HG02642 (cell line): ENCODE results near the gene AHNAK.

Source experiments
- ATAC-seq: cut with Tn5 transposase; IDR thresholded peaks from one replicate; pipeline ENCODE4 v1.9.1; 2021; ENCODE audit warnings: mild to moderate bottlenecking; ENCODE audit not compliant: unreplicated experiment, poor library complexity

The AHNAK gene

DNA sequence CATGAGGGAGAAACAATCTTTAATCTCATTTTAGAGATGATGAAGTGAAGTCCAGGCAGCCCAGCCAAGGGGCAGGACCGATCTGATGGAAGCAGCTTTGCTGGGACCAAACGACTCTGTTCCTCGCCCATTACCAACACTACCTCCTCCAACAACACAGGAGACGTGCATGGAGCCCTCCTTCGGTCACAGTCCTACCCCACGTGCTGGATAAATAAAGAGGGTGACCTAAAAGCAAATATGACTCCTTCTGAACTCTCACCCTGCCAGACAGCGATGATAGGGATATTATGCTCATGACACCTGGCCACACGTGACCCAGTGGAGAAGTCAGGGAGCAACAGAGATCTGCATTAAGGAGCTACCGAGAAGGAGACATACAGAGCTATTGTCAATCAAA lies 101.8 kb downstream of the AHNAK start:
- no peak for ATAC-seq

GRCh38 chr11:62444236-62444833 lies 102.3 kb downstream of the AHNAK start:
- no peak for ATAC-seq

- ATAC-seq: no peak
These were observed 103.0 kb downstream of the AHNAK start for GRCh38 chr11:62443390-62444235.

- no peak for ATAC-seq
These were observed 106.6 kb downstream of the AHNAK start for GRCh38 chr11:62439785-62440602.

DNA sequence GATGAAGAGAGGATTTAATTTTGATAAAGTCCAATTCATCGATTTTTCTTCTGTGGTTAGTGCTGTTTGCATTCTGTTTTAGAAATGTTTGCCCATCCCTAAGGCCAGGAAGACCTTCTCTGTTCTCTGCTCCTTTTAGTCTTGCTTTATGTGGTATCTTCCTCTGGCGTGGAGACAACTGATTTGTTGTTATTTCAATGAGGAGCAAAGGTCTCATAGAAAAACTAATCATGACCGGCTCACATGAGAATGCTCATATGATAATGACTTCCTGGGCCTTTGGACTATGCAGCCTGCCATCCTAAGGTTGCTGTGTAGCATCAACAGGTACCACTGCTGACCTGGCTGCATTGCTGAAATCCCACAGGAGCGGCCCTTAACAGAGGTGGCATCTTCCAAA lies 108.0 kb downstream of the AHNAK start:
- no peak for ATAC-seq

- no peak for ATAC-seq
These were observed 109.0 kb downstream of the AHNAK start for GRCh38 chr11:62437616-62438015.

- no peak for ATAC-seq
These were observed 110.6 kb downstream of the AHNAK start for GRCh38 chr11:62435846-62436660.

DNA sequence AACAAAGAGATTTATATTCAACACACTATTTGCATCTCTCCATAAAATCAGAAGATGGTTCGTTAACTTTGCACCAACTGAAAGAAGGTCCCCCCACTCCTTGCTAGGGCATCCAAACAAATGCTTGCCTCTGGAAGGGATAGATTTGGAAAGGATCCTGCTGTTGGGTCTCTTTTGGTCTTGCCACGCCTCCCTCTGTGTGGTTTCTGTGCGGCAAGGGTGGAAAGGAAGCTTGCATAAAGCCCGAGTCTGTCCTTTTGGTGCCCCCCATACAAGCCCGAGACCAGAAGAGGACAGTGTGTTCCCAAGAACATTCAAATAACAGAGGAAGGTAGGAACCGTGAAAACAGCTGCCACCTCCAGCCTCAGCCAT lies 112.7 kb downstream of the AHNAK start:
- ATAC-seq: no peak

- ATAC-seq: no peak
These were observed 113.3 kb downstream of the AHNAK start for GRCh38 chr11:62433141-62433903.

- ATAC-seq: no peak
These were observed 113.9 kb downstream of the AHNAK start for GRCh38 chr11:62432695-62433094.

DNA sequence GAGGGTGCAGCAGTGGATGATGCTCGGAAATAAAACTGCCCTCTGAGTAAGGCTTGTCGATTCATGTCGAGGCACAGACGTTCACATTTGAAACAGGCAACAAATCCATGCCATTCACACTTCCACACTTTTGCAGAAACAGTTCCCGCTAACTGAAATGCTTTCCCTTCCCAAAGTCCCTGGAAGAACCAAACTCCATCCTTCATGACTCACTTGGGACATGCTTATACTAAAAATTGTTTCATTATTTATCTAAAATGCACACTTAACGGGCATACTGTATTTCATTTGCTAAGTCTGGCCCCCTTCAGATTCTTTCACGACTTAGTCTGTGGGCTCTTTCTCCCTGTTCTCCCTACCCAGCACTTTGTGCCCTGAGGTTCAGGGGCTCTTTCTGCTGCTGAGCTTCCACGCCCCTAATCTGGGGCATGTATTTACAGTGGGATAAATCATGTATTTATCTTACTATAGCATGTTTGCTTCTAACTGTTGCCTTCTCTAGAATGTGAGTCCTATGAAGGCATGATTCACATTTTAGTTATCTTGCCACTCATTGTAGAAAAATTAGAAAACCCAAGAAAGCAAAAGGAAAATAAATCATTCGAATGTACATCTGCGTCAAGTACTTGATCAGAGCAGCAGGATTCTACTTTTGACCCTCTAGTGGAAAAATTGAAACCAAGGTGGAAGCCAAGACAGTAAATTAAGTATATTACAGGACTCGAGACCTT lies 115.3 kb downstream of the AHNAK start:
- no peak for ATAC-seq

DNA sequence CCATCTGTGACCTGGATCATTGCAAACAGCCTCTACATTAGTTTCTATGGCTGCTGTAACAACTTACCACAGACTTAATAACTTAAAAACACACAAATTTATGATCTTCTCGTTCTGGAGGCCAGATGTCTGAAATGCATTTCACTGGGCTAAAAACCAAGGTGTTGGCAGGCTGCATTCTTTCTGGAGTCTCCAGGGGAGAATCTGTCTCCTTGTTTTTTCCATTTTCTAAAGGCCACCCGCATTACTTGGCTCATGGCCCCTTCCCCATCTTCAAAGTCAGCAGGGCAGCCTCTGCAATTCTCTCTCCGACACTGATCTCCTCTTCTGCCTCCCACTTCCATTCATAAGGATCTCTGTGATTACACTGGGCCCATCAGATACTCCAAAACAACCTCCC lies 116.2 kb downstream of the AHNAK start:
- no peak for ATAC-seq

DNA sequence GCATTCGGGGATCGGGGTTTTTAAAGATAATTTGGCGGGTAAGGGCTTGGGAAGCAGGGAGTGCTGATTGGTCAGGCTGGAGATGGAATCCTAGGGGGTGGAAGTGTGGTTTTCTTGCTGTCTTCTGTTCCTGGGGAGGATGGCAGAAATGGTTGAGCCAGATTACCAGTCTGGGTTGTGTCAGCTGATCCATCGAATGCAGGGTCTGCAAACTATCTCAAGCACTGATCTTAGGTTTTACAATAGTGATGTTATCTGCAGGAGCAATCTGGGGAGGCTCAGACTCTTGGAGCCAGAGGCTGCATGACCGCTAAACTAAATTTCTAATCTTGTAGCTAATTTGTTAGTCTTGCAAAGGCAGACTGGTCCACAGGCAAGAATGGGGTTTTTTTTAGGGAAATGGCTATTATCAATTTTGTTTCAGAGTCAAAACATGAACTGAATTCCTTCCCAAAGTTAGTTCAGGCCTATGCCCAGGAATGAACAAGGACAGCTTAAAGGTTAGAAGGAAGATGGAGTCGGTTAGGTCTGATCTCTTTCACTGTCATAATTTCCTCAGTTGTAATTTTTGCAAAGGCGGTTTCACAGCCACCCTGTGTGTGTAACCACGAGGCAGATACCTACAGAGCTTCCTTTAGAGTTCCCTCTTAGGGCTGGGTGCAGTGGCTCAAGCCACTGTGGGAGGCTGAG lies 117.6 kb downstream of the AHNAK start:
- ATAC-seq: no peak

DNA sequence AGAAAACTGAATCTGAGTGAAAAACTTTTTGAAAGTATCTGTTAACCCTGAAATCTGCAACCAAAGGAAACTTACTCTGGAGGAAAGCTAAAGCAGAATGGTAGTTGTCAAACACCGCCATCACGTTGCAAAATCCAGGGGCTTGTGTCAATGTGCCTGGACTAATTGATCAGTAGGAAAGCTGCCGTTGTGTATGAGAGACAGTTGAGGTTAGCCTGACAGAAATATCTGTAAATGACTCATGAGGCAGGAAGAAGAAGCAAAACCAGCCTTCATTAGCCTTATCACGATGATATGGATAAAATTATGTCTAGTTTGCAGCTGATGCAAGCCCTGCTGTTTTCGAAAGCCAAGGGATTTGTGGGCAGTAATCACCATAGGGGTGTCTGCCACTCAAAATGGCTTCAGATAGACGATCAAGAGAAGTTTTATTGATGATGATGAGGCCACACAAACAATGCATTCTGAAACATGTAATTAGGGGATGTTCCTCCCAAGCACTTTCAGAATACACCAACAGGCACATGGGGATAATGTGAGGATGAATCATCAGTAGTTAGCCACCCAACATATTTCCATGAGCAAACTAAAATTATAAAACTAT lies 118.9 kb downstream of the AHNAK start:
- ATAC-seq: no peak

DNA sequence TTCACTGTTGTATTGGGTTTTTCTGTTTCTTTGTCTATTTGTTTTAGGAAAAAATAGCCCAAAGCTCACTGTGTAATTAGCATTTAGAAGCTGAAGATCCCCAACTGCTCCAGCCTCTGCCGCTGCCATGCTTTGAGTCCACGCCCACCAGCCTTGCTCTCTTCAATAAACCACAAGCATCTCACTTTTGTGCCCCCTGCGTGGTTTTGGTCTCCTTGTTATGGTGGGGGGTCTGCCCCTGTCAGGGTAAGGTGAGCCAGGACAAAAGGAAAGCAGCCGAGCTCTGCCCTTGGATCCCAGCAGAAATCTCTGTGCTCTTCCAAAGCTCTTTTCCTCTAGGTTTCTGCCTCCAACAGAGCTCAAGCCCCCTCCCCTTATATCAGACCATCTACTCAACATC lies 123.6 kb downstream of the AHNAK start:
- no peak for ATAC-seq

DNA sequence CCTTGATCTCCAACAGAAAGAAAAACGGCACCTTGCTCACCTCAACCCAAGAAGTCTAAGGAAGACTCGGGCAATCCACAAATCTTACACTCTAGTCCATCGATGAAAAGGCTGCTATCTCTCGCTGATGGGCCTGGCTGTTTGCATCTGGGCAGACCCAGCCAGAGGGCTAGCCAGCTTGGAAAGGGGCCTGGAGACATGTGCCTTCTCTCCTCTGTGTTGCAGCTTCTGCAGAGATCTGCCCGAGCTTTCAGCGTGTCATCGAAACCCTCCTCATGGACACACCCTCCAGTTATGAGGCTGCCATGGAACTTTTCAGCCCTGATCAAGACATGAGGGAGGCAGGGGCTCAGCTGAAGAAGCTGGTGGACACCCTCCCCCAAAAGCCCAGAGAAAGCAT lies 124.6 kb downstream of the AHNAK start:
- ATAC-seq: no peak

DNA sequence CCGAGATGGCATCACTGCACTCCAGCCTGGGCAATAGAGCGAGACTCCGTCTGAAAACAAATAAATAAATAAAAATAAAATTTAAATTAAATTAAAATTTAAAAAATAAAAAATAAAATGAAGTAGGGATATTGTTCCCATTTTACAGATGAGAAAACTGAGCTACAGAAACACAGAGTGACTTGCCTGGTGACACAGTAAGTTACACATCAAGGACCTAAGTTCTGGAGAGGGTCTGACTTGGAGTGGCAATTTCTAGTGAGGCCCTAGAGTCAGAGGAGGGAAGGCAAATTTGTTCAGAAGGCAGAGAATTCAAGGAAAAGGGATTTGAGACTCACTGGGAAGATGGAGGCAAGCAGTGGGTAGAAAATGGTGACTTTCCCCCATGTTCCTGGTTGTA lies 125.7 kb downstream of the AHNAK start:
- no peak for ATAC-seq

DNA sequence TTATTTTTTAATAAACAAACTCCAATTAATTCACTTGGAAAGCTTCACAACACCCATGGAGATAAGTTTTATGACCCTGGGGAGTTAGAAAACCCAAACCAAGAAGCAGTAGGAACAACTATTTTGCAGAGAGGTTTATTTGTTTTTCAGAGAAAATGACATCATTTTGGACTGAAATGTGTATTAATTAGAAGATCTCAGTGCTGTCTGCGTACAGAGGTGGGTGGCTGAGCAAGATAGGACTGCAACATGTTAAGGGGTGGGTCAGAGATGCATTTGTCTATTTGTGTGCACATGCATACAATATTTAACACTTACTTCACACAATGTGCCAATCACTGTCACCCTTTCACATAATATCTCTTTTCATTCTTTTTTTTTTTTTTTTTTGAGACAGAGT lies 126.7 kb downstream of the AHNAK start:
- ATAC-seq: no peak
